GM10266 (cell line): ENCODE results near the gene UTY.
"Not testable (repeated sequence)": the region's sequence is repeated elsewhere in the genome, so short reads cannot be mapped to it uniquely, and the experiment has no call there.

Source experiments
- DNase-seq: peaks from one replicate; pipeline ENCODE4 v3.0.0; 2012; ENCODE audit errors: extremely low spot score
- CTCF ChIP-seq: IDR thresholded peaks from 2 replicates; pipeline ENCODE4 v1.5.1; 2012; ENCODE audit warnings: mild to moderate bottlenecking, low read depth; ENCODE audit not compliant: control insufficient read depth, insufficient read depth; ENCODE audit errors: missing control alignments

The UTY gene

GRCh38 chrY:13279561-13279960 lies 200.3 kb downstream of the UTY start:
- DNase-seq: no peak
- TF ChIP-seq CTCF: no peak

- no peak for DNase-seq
- TF ChIP-seq CTCF: no peak
Measured at GRCh38 chrY:13271706-13272105, 208.1 kb downstream of the UTY start.

GRCh38 chrY:13253941-13254440 lies 225.8 kb downstream of the UTY start:
- not testable (repeated sequence) for DNase-seq

GRCh38 chrY:13250421-13250820 lies 229.4 kb downstream of the UTY start:
- no peak for DNase-seq
- TF ChIP-seq CTCF: no peak

GRCh38 chrY:13243716-13244115 lies 236.1 kb downstream of the UTY start:
- no peak for TF ChIP-seq CTCF
- no peak for DNase-seq

- no peak for TF ChIP-seq CTCF
- DNase-seq: no peak
Measured at GRCh38 chrY:13233901-13234300, 245.9 kb downstream of the UTY start.

GRCh38 chrY:13233118-13233517 lies 246.7 kb downstream of the UTY start:
- no peak for TF ChIP-seq CTCF
- no peak for DNase-seq

GRCh38 chrY:13227354-13227953 lies 252.4 kb downstream of the UTY start:
- DNase-seq: no peak
- TF ChIP-seq CTCF: no peak
